B cell (primary cell): ENCODE measurements around the gene ATF7IP2.

Experiments used
- EZH2 ChIP-seq: IDR thresholded peaks from 2 replicates; pipeline ENCODE4 v1.6.1; 2012; ENCODE audit warnings: borderline replicate concordance, low read depth, mild to moderate bottlenecking, moderate library complexity, low read length; ENCODE audit not compliant: insufficient read depth, poor library complexity, severe bottlenecking
- TF ChIP-seq, protein P1 (sequence below): fragments of 200-600 bp; IDR thresholded peaks from one replicate; pipeline ENCODE4 v1.8.0; 2022; ENCODE audit warnings: antibody characterized with exemption, mild to moderate bottlenecking

DNA sequence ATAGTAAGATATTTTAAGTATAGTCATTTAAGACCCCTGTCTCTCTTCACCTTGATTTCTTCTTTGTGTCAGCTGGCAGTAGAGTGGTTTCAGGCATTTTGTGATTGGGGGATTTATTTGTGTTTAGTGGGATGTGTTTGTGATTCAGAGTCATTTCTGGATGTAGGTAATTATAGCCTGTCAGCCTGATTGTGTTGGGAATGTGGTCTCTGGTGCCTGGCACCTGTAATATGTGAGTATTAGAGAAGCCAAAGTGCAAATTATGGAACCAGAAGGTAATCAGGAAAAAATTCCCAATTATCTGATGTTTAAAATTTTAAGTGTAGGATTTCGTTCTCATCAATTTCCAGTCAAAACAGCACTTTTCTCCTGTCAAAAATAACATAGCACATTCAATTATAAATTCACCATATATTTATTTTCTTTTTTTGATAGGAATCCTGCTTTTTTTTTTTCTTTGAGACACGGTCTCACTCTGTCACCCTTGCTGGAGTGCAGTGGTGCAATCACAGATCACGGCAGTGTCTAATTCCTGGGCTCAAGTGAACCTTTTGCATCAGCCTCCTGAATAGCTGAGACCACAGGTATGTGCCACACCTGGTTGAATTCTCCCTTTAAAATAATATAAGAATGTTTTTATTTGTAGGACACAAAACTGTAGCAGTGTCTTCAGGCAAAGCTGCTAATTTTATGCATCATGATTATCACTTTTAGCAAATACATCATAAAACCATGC lies 42.7 kb downstream of the ATF7IP2 start:
- TF ChIP-seq, protein P1, sequence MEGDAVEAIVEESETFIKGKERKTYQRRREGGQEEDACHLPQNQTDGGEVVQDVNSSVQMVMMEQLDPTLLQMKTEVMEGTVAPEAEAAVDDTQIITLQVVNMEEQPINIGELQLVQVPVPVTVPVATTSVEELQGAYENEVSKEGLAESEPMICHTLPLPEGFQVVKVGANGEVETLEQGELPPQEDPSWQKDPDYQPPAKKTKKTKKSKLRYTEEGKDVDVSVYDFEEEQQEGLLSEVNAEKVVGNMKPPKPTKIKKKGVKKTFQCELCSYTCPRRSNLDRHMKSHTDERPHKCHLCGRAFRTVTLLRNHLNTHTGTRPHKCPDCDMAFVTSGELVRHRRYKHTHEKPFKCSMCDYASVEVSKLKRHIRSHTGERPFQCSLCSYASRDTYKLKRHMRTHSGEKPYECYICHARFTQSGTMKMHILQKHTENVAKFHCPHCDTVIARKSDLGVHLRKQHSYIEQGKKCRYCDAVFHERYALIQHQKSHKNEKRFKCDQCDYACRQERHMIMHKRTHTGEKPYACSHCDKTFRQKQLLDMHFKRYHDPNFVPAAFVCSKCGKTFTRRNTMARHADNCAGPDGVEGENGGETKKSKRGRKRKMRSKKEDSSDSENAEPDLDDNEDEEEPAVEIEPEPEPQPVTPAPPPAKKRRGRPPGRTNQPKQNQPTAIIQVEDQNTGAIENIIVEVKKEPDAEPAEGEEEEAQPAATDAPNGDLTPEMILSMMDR, result no peak
- no peak for TF ChIP-seq EZH2
